Activated naive CD4-positive, alpha-beta T cell treated with anti-CD3 and anti-CD28 coated beads for 36 hours (primary cell): ENCODE results near the gene TAX1BP3. TPM values are rescaled to one million over a fixed set of nuclear protein-coding genes. Genes with fewer than 3 reads are reported as not detected.
"Not testable (repeated sequence)": the region's sequence is repeated elsewhere in the genome, so short reads cannot be mapped to it uniquely, and the experiment has no call there.

Experiments
- CTCF ChIA-PET: fragments of 350-600 bp; sonication (Branson Sonifier 250); formaldehyde crosslinking; loops from one replicate; lab custom pipeline; 2021; ENCODE audit warnings: antibody characterized with exemption; lab: Charles Lee
- DNase-seq: peaks from one replicate; pipeline ENCODE4 v3.0.0-alpha.2; 2020
- H3K27ac Mint-ChIP-seq: one replicate; pipeline ENCODE4 v1.8.0; 2021; ENCODE audit warnings: mild to moderate bottlenecking, mixed read lengths
- H3K27me3 Mint-ChIP-seq: one replicate; pipeline ENCODE4 v1.8.0; 2021; ENCODE audit warnings: low read depth, mixed read lengths
- H3K36me3 Mint-ChIP-seq: one replicate; pipeline ENCODE4 v1.8.0; 2021; ENCODE audit warnings: low read depth, mixed read lengths
- H3K4me1 Mint-ChIP-seq: one replicate; pipeline ENCODE4 v1.8.0; 2021; ENCODE audit warnings: low read depth, mixed read lengths
- H3K4me3 Mint-ChIP-seq: one replicate; pipeline ENCODE4 v1.8.0; 2021; ENCODE audit warnings: mild to moderate bottlenecking, moderate library complexity, mixed read lengths
- H3K9me3 Mint-ChIP-seq: one replicate; pipeline ENCODE4 v1.8.0; 2021; ENCODE audit warnings: mixed read lengths
- intact Hi-C: fragments of 100-400 bp; cut with micrococcal nuclease; formaldehyde crosslinking; loops from one replicate; pipeline ENCODE4 v1.15.1; 2023
- total RNA-seq, 2 experiments: library from RNA; stranded (reverse); gene quantifications; one replicate each; pipeline ENCODE4 v1.2.3, GENCODE V29; 2021

Gene TAX1BP3
- total RNA-seq = 10 to 100 TPM; 17.7 to 19.3 TPM

GRCh38 chr17:3668279-3669084, at the start of gene TAX1BP3, which contains the start of gene EMC6:
Gene TAX1BP3 (minus strand): TSS chr17:3668578. CDS start chr17:3668526, 52 bp downstream.
Gene EMC6 (plus strand): TSS chr17:3668812. CDS start chr17:3669147, 335 bp downstream.
- peaks cover 5% of the 10 kb centered on the region for H3K36me3 Mint-ChIP-seq
- H3K4me3 Mint-ChIP-seq = peak within 1 kb of the TSS; percentile 93
- H3K9me3 Mint-ChIP-seq = no peaks in the 10 kb centered on the region
- no peaks in the 10 kb centered on the region for H3K27me3 Mint-ChIP-seq
- intact Hi-C loops = loop anchor here (1.0 to 5.0 kb wide), 6 partner anchors 32 to 1076 kb away; partner anchors contain the start of genes CTNS, HASPIN, NCBP3 and PAFAH1B1
- CTCF ChIA-PET = interaction anchor here (1.0 kb wide), 1 partner anchor 69 kb away, joined by 4 read pairs; no protein-coding TSS in a partner anchor
- DNase-seq = peak; percentile 98
- H3K27ac Mint-ChIP-seq = peak within 1 kb of the TSS; percentile 79
- H3K4me1 Mint-ChIP-seq = peaks cover 14% of the 10 kb centered on the region

- Mint-ChIP-seq H3K4me3 (no peak overlapping the region), H3K9me3 (no peaks in the 10 kb centered on the region), H3K4me1 (peaks cover 43% of the 10 kb centered on the region), H3K27me3 (no peaks in the 10 kb centered on the region), H3K36me3 (peaks cover 62% of the 10 kb centered on the region), H3K27ac (peak overlapping the region; percentile 55)
- CTCF ChIA-PET = interaction anchor here (0.5 to 1.2 kb wide), 2 partner anchors 47 to 111 kb away, joined by 3 to 4 read pairs; no protein-coding TSS in a partner anchor
- intact Hi-C loops = no loop called here
- no peak for DNase-seq
These were observed 46.9 kb upstream of the TAX1BP3 start for GRCh38 chr17:3715296-3715695.

GRCh38 chr17:3712811-3713463, 44.6 kb upstream of the TAX1BP3 start:
- no peaks in the 10 kb centered on the region for H3K9me3 Mint-ChIP-seq
- H3K4me1 Mint-ChIP-seq = peaks cover 46% of the 10 kb centered on the region
- no peak overlapping the region for H3K4me3 Mint-ChIP-seq
- no peaks in the 10 kb centered on the region for H3K27me3 Mint-ChIP-seq
- CTCF ChIA-PET = interaction anchor here (0.6 to 1.6 kb wide), 4 partner anchors 10 to 30 kb away, joined by 3 to 8 read pairs (median 4); partner anchors contain the start of gene HASPIN
- intact Hi-C loops = no loop called here
- peak; percentile 55 for DNase-seq
- peaks cover 48% of the 10 kb centered on the region for H3K36me3 Mint-ChIP-seq
- peak overlapping the region; percentile 81 for H3K27ac Mint-ChIP-seq

- intact Hi-C loops = loop anchor here (1.0 to 2.0 kb wide), 5 partner anchors 12 to 1318 kb away; partner anchors contain the start of genes EMC6, HASPIN, NCBP3 and TAX1BP3
- peak; percentile 89 for DNase-seq
- H3K36me3 Mint-ChIP-seq = peaks cover 31% of the 10 kb centered on the region
- H3K4me3 Mint-ChIP-seq = no peak overlapping the region
- peak overlapping the region; percentile 87 for H3K27ac Mint-ChIP-seq
- H3K4me1 Mint-ChIP-seq = peaks cover 46% of the 10 kb centered on the region
- H3K27me3 Mint-ChIP-seq = no peaks in the 10 kb centered on the region
- CTCF ChIA-PET = interaction anchor here (0.6 to 1.4 kb wide), 6 partner anchors 16 to 388 kb away, joined by 3 to 6 read pairs (median 4); no protein-coding TSS in a partner anchor
- no peaks in the 10 kb centered on the region for H3K9me3 Mint-ChIP-seq
These were observed 42.6 kb upstream of the TAX1BP3 start for GRCh38 chr17:3710951-3711383.

GRCh38 chr17:3708366-3708765, 40.0 kb upstream of the TAX1BP3 start:
- peaks cover 17% of the 10 kb centered on the region for H3K36me3 Mint-ChIP-seq
- intact Hi-C loops = no loop called here
- H3K4me1 Mint-ChIP-seq = peaks cover 45% of the 10 kb centered on the region
- H3K27ac Mint-ChIP-seq = peak overlapping the region; percentile 24
- DNase-seq = no peak
- no peak overlapping the region for H3K4me3 Mint-ChIP-seq
- CTCF ChIA-PET = interaction anchor here (0.6 to 1.1 kb wide), 4 partner anchors 9 to 1618 kb away, joined by 3 read pairs; no protein-coding TSS in a partner anchor
- H3K27me3 Mint-ChIP-seq = no peaks in the 10 kb centered on the region
- H3K9me3 Mint-ChIP-seq = no peaks in the 10 kb centered on the region

DNA sequence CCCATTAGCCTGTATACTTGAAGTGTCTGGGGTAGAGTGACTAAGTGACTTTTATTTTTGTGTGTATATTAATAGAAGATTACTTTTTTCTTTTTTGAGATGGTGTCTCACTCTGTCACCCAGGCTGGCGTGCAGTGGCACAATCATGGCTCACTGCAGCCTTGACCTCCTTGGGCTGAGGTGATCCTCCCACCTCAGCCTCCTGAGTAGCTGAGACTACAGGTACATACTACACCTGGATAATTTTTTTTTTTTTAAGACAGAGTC, 37.3 kb upstream of the TAX1BP3 start:
- H3K36me3 Mint-ChIP-seq, H3K27ac Mint-ChIP-seq, DNase-seq, H3K9me3 Mint-ChIP-seq, intact Hi-C loops, H3K27me3 Mint-ChIP-seq, H3K4me3 Mint-ChIP-seq: not testable (repeated sequence)
- CTCF ChIA-PET = interaction anchor here (1.5 kb wide), 1 partner anchor 9 kb away, joined by 3 read pairs; the partner anchor contains the start of gene P2RX5
- H3K4me1 Mint-ChIP-seq = peaks cover 25% of the 10 kb centered on the region

DNA sequence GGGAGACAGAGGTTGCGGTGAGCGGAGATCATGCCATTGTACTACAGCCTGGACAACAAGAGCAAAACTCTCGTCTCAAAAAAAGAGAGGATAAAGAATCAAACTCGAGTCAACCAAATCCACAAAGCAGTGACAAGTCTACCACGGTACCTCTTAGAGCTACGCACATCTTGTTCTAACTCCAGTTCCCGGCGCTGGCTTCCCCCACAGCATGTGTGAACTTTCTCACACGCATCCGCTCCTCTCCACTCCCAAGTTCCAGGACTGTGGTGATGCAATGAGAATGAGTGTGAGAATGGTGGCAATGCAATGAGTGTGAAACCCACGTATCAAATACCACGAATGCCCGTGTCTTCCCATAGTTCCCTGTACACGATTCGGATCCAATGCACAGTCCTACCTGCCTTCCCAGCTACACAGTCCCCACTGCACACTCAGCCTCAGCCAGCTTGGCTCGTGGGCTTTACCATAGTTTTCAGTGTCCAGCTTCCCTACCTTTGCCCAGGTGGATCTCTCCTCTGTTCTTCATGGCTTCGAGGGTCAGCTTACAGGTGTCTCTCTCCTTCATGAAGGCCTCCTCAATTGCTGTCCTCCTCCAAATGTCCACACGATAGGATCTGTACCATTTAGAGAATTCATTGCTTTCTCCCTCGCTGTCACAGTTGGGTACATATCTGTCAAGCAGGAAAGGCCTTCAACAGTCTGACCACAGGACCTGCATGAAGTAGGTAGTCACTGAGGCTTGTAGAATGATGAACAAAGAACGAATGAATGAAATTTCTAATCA, 36.7 kb upstream of the TAX1BP3 start:
- Mint-ChIP-seq H3K36me3 (peaks cover 5% of the 10 kb centered on the region), H3K27me3 (no peaks in the 10 kb centered on the region), H3K4me1 (peaks cover 21% of the 10 kb centered on the region), H3K9me3 (peaks cover 4% of the 10 kb centered on the region), H3K4me3 (no peak overlapping the region), H3K27ac (no peak overlapping the region)
- CTCF ChIA-PET = no interaction called here
- no peak for DNase-seq
- intact Hi-C loops = no loop called here

GRCh38 chr17:3702041-3702539, 33.7 kb upstream of the TAX1BP3 start:
- not testable (repeated sequence) for DNase-seq, H3K9me3 Mint-ChIP-seq

GRCh38 chr17:3699951-3700350, 31.6 kb upstream of the TAX1BP3 start:
- Mint-ChIP-seq H3K4me1 (peaks cover 5% of the 10 kb centered on the region), H3K4me3 (no peak overlapping the region), H3K36me3 (peaks cover 5% of the 10 kb centered on the region), H3K27me3 (no peaks in the 10 kb centered on the region), H3K27ac (no peak overlapping the region), H3K9me3 (peaks cover 7% of the 10 kb centered on the region)
- intact Hi-C loops = no loop called here
- DNase-seq = no peak
- CTCF ChIA-PET = interaction anchor here (0.8 kb wide), 1 partner anchor 17 kb away, joined by 4 read pairs; no protein-coding TSS in a partner anchor

More at GRCh38 chr17:3702041-3702539, 33.7 kb upstream of the TAX1BP3 start:
- H3K27me3 Mint-ChIP-seq, H3K27ac Mint-ChIP-seq, H3K4me1 Mint-ChIP-seq, intact Hi-C loops, H3K36me3 Mint-ChIP-seq, H3K4me3 Mint-ChIP-seq: not testable (repeated sequence)
- CTCF ChIA-PET = interaction anchor here (0.6 to 2.0 kb wide), 3 partner anchors 11 to 32 kb away, joined by 3 to 4 read pairs (median 3); partner anchors contain the start of gene HASPIN

- CTCF ChIA-PET = no interaction called here
These were observed 29.8 kb upstream of the TAX1BP3 start for GRCh38 chr17:3698139-3698538.

DNA sequence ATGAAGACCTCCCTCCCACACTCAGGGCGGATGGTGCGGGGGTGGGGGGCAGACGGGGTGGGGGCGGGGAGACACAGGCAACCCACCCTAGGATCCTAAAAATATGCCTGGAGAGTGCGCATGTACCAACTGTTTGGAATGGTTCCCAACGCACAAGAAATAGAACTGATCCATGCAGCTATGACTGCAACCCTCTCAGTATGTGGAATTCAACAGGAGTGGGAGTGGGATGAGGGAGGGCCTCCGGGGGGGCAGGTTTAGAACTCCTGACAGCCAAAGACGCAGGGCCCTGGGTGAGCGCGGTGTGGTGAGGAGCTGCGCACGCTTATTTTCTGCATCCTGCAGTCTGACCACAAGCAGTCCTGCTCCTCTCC, 28.7 kb upstream of the TAX1BP3 start:
- Mint-ChIP-seq H3K4me3 (peak overlapping the region; percentile 4), H3K9me3 (peaks cover 5% of the 10 kb centered on the region), H3K4me1 (peaks cover 20% of the 10 kb centered on the region), H3K27me3 (no peaks in the 10 kb centered on the region), H3K36me3 (peaks cover 1% of the 10 kb centered on the region), H3K27ac (no peak overlapping the region)
- DNase-seq = no peak
- intact Hi-C loops = loop anchor here (2.0 kb wide), 1 partner anchor 26 kb away; the partner anchor contains the start of gene HASPIN
- CTCF ChIA-PET = interaction anchor here (1.0 kb wide), 1 partner anchor 9 kb away, joined by 3 read pairs; no protein-coding TSS in a partner anchor

More at GRCh38 chr17:3698139-3698538, 29.8 kb upstream of the TAX1BP3 start:
- Mint-ChIP-seq H3K4me3 (no peak overlapping the region), H3K27me3 (no peaks in the 10 kb centered on the region), H3K4me1 (peaks cover 19% of the 10 kb centered on the region), H3K27ac (no peak overlapping the region), H3K9me3 (peaks cover 7% of the 10 kb centered on the region), H3K36me3 (peaks cover 6% of the 10 kb centered on the region)
- intact Hi-C loops = no loop called here
- DNase-seq = no peak
